ENCODE data around the gene HOXD8. TPM values are rescaled to one million over a fixed set of nuclear protein-coding genes. Genes with fewer than 3 reads are reported as not detected.

Gene HOXD8
- total RNA-seq, 6 donors from 2014 or later, result 0.43 to 2.3 (median 0.74) TPM; not detected in 1

- no peak for DNase-seq
- ATAC-seq (ENCODE audit: low FRiP score in 2 of 2), result no peak
- peaks cover 0 to 92% (median 62%) of the 10 kb centered on the region in 4 donors for H3K27me3 ChIP-seq
- WGBS, 2 donors, result 6% methylated on average over 6 of the region's 6 CpGs
- no peaks in the 10 kb centered on the region for H3K9me3 ChIP-seq
- TF ChIP-seq, protein P1, sequence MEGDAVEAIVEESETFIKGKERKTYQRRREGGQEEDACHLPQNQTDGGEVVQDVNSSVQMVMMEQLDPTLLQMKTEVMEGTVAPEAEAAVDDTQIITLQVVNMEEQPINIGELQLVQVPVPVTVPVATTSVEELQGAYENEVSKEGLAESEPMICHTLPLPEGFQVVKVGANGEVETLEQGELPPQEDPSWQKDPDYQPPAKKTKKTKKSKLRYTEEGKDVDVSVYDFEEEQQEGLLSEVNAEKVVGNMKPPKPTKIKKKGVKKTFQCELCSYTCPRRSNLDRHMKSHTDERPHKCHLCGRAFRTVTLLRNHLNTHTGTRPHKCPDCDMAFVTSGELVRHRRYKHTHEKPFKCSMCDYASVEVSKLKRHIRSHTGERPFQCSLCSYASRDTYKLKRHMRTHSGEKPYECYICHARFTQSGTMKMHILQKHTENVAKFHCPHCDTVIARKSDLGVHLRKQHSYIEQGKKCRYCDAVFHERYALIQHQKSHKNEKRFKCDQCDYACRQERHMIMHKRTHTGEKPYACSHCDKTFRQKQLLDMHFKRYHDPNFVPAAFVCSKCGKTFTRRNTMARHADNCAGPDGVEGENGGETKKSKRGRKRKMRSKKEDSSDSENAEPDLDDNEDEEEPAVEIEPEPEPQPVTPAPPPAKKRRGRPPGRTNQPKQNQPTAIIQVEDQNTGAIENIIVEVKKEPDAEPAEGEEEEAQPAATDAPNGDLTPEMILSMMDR (IDR thresholded peaks at IDR 0.05), result no peak
- no peak for TF ChIP-seq POLR2AphosphoS5 (IDR thresholded peaks at IDR 0.05)
- no peak for TF ChIP-seq EP300 (IDR thresholded peaks at IDR 0.05)
- TF ChIP-seq POLR2A (IDR thresholded peaks at IDR 0.05), result no peak
- H3K27ac ChIP-seq, result no peak overlapping the region
- H3K4me1 ChIP-seq, result peaks cover 19 to 51% (median 23%) of the 10 kb centered on the region in 4 donors
- H3K4me3 ChIP-seq, result no peak overlapping the region
- H3K36me3 ChIP-seq, result no peaks in the 10 kb centered on the region
These were observed 40.3 kb upstream of the HOXD8 start for GRCh38 chr2:176088937-176089842.

- peaks cover 19 to 46% (median 23%) of the 10 kb centered on the region in 4 donors for H3K4me1 ChIP-seq
- H3K36me3 ChIP-seq, result no peaks in the 10 kb centered on the region
- no peak overlapping the region for H3K27ac ChIP-seq
- ATAC-seq (ENCODE audit: low FRiP score in 2 of 2), result no peak
- DNase-seq, result no peak
- no peaks in the 10 kb centered on the region for H3K9me3 ChIP-seq
- H3K4me3 ChIP-seq, result no peak overlapping the region
- TF ChIP-seq POLR2A (IDR thresholded peaks at IDR 0.05) (no peak), POLR2AphosphoS5 (IDR thresholded peaks at IDR 0.05) (no peak), EP300 (IDR thresholded peaks at IDR 0.05) (no peak)
- TF ChIP-seq, protein P1 (IDR thresholded peaks at IDR 0.05), result no peak
- peaks cover 0 to 93% (median 60%) of the 10 kb centered on the region in 4 donors for H3K27me3 ChIP-seq
These were observed 39.6 kb upstream of the HOXD8 start for GRCh38 chr2:176089843-176090395.

DNA sequence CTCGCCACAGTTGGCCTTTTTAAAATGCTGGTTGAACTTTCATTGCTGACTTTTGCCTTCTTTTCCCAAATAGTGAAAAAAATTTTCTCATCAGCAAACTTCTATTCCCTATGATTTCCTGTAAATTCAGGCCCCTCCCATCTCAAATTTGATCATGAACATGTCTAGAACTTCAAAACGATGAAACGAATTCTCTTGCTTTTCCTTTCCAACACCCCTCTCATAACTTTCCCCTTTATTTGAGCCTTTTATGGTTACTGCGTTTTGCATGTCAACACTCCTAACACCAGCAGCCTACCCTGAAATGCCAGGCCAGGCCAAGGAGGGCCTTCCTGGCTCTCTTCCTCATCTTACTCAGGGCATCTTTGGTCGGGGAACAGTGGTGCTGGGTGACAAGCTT, 38.6 kb upstream of the HOXD8 start:
- no peak for TF ChIP-seq EP300 (IDR thresholded peaks at IDR 0.05)
- TF ChIP-seq POLR2A (IDR thresholded peaks at IDR 0.05), result no peak
- TF ChIP-seq, protein P1 (IDR thresholded peaks at IDR 0.05), result no peak
- TF ChIP-seq POLR2AphosphoS5 (IDR thresholded peaks at IDR 0.05), result no peak
- peaks cover 16 to 37% (median 22%) of the 10 kb centered on the region in 4 donors for H3K4me1 ChIP-seq
- H3K4me3 ChIP-seq, result no peak overlapping the region
- no peak for ATAC-seq (ENCODE audit: low FRiP score in 2 of 2)
- H3K36me3 ChIP-seq, result no peaks in the 10 kb centered on the region
- 12 to 15% methylated on average over 5 of the region's 5 CpGs for WGBS, 2 donors
- peaks cover 0 to 93% (median 51%) of the 10 kb centered on the region in 4 donors for H3K27me3 ChIP-seq
- H3K9me3 ChIP-seq, result no peaks in the 10 kb centered on the region
- no peak for DNase-seq
- H3K27ac ChIP-seq, result no peak overlapping the region

- H3K27me3 ChIP-seq, result peaks cover 0 to 93% (median 48%) of the 10 kb centered on the region in 4 donors
These were observed 37.9 kb upstream of the HOXD8 start for GRCh38 chr2:176091329-176092258.

More at GRCh38 chr2:176091329-176092258, 37.9 kb upstream of the HOXD8 start:
- Histone ChIP-seq H3K4me1 (peaks cover 19 to 39% (median 24%) of the 10 kb centered on the region in 4 donors), H3K36me3 (no peaks in the 10 kb centered on the region), H3K27ac (no peak overlapping the region), H3K9me3 (no peaks in the 10 kb centered on the region), H3K4me3 (no peak overlapping the region)
- 6 to 11% methylated on average over 21 to 31 of the region's 31 CpGs for WGBS, 2 donors
- ATAC-seq (ENCODE audit: low FRiP score in 2 of 2) (no peak), DNase-seq (no peak)
- no peak for TF ChIP-seq EP300 (IDR thresholded peaks at IDR 0.05)
- no peak for TF ChIP-seq POLR2AphosphoS5 (IDR thresholded peaks at IDR 0.05)
- TF ChIP-seq, protein P1 (IDR thresholded peaks at IDR 0.05), result no peak

All from upper lobe of left lung (tissue), 6 donors.